Stomach (tissue), 9 donors: ENCODE measurements around the gene WDR27. TPM values are rescaled to one million over a fixed set of nuclear protein-coding genes. Genes with fewer than 3 reads are reported as not detected.

Source experiments
- DNase-seq, 2 donors: peaks; one replicate each; pipeline versions ENCODE4 v3.0.0 to v3.0.0-alpha.2; 2013 to 2019
- H3K27ac ChIP-seq, 5 donors: fragments of 200-600 bp in 4 of 5; sonication (generic) in 4 of 5; one replicate each; pipeline ENCODE4 v1.5.1; 2013 to 2019; ENCODE audit warnings: mild to moderate bottlenecking in 1 of 5, moderate library complexity in 1 of 5
- H3K27me3 ChIP-seq, 3 donors: fragments of 200-600 bp; sonication (generic); one replicate each; pipeline ENCODE4 v1.5.1; 2017 to 2019; ENCODE audit warnings: mixed run types in 1 of 3
- H3K36me3 ChIP-seq, 4 donors: fragments of 200-600 bp; sonication (generic); 1 replicate in 3 of 4; 2 replicates in 1 of 4; pipeline ENCODE4 v1.5.1; 2016 to 2019
- H3K4me1 ChIP-seq, 4 donors: fragments of 200-600 bp; sonication (generic); one replicate each; pipeline ENCODE4 v1.5.1; 2016 to 2019
- H3K4me3 ChIP-seq, 4 donors: fragments of 200-600 bp; sonication (generic) in 3 of 4; one replicate each; pipeline ENCODE4 v1.5.1; 2016 to 2019; ENCODE audit warnings: mild to moderate bottlenecking in 1 of 4
- H3K9me3 ChIP-seq, 4 donors: fragments of 200-600 bp; sonication (generic); one replicate each; pipeline ENCODE4 v1.5.1; 2016 to 2019
- CTCF ChIP-seq, 7 experiments: fragments of 450-650 bp in 4 of 7; fragments of 200-600 bp in 3 of 7; sonication (generic) in 3 of 7; IDR thresholded peaks; one replicate each; pipeline ENCODE4 v1.5.1; 2016 to 2019; ENCODE audit warnings: antibody characterized with exemption in 7 of 7, control low read depth in 2 of 7, mild to moderate bottlenecking in 1 of 7
- EP300 ChIP-seq: sonication (generic); formaldehyde crosslinking; IDR thresholded peaks from one replicate; pipeline ENCODE4 v1.6.1; 2017; ENCODE audit warnings: antibody characterized with exemption
- POLR2A ChIP-seq, 4 donors: fragments of 450-650 bp; IDR thresholded peaks; one replicate each; pipeline ENCODE4 v1.6.1; 2016; ENCODE audit warnings: antibody characterized with exemption in 4 of 4, control low read depth in 2 of 4, mild to moderate bottlenecking in 1 of 4, moderate library complexity in 1 of 4
- POLR2AphosphoS5 ChIP-seq, 3 donors: sonication (generic); formaldehyde crosslinking; IDR thresholded peaks; one replicate each; pipeline ENCODE4 v1.6.1; 2016; ENCODE audit warnings: antibody characterized with exemption in 3 of 3
- WGBS, 5 donors: extraction: QIAGEN DNeasy Blood & Tissue Kit in 3 of 5; methylation state at CpG; one replicate each; pipeline versions ENCODE4 v1.1.5 to v1.1.7; 2013 to 2018; 5-methylcytosine and 5-hydroxymethylcytosine counted together
- intact Hi-C: fragments of 100-400 bp; cut with DNase I; formaldehyde crosslinking; loops from one replicate; pipeline ENCODE4 v1.15.1; 2023; ENCODE audit warnings: low total_unique reads
- polyA plus RNA-seq, 3 donors: library from polyadenylated mRNA; stranded (reverse); fragments of 200-250 nt; gene quantifications; one replicate each; pipeline ENCODE4 v1.2.3, GENCODE V29; 2013
- total RNA-seq, 5 donors: library from RNA; depleted of rRNA; stranded (reverse); fragments of >200 nt; gene quantifications; one replicate each; pipeline versions ENCODE4 v1.1.0 to v1.2.3, GENCODE V29; 2014 to 2016
- donor health status: healthy with polysubstance abuse.
- donor health status: Bipolar disorder and iron deficiency.
- donor health status: healthy.

Gene WDR27
- total and polyA plus RNA-seq, 8 donors = 4.9 to 271 (median 39.9) TPM

DNA sequence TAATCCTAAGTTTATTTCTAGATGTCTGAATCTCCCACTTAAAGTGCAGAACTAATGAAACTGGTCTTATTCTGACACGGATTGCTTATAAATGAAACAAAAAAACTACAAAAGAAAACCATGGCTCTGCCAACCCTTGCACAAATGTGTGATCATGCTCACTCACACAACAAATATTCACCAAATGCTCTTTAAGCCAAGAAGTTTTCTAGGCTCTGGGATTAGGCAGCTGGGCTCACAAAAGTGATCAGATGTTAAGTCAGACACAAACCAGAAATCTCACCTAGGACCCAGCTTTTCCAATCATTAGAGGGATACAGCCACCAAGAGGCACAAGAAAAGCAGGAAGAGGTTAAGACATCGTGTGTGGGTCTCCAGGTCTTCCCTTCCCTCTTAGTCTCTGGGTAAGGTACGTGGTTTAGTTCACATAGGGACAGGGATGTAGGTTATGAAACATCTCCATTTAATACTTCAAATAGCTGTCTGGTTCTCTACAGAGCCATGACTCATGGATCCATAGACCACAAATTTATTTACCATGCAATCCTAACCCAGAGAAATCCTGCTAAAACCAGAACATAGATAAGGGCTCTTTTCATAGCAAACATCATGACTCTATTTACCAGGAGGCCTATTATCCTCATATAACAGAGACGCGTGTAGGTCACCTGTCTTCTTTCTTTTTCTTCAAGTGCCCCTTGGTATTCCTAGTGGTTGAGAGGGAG lies 165.2 kb downstream of the WDR27 start:
- H3K27ac ChIP-seq = no peak overlapping the region
- TF ChIP-seq CTCF (IDR thresholded peaks at IDR 0.05) = no peak

GRCh38 chr6:169534039-169534421 lies 167.8 kb downstream of the WDR27 start:
- H3K9me3 ChIP-seq = peaks cover 6 to 37% (median 24%) of the 10 kb centered on the region in 4 donors
- H3K36me3 ChIP-seq = no peaks in the 10 kb centered on the region
- intact Hi-C loops = no loop called here
- no peak for TF ChIP-seq CTCF (IDR thresholded peaks at IDR 0.05)
- TF ChIP-seq EP300 = no peak
- no peak for TF ChIP-seq POLR2A (IDR thresholded peaks at IDR 0.05)
- no peak for TF ChIP-seq POLR2AphosphoS5 (IDR thresholded peaks at IDR 0.05)
- no peaks in the 10 kb centered on the region for H3K27me3 ChIP-seq
- peaks cover 0 to 13% (median 6%) of the 10 kb centered on the region in 4 donors for H3K4me1 ChIP-seq
- no peak overlapping the region for H3K4me3 ChIP-seq
- DNase-seq = no peak
- H3K27ac ChIP-seq = no peak overlapping the region
- 95 to 98% (median 97%) methylated on average over 3 of the region's 3 CpGs for WGBS, 5 donors

More for the DNA sequence above, 165.2 kb downstream of the WDR27 start:
- intact Hi-C loops = no loop called here
- no peaks in the 10 kb centered on the region for H3K36me3 ChIP-seq
- no peak for DNase-seq
- no peak overlapping the region for H3K4me3 ChIP-seq
- no peaks in the 10 kb centered on the region for H3K4me1 ChIP-seq
- no peaks in the 10 kb centered on the region for H3K27me3 ChIP-seq
- H3K9me3 ChIP-seq = peaks cover 6 to 37% (median 24%) of the 10 kb centered on the region in 4 donors
- 75 to 95% (median 85%) methylated on average over 5 of the region's 5 CpGs for WGBS, 5 donors

GRCh38 chr6:169533301-169534038 lies 168.4 kb downstream of the WDR27 start:
- no peaks in the 10 kb centered on the region for H3K36me3 ChIP-seq
- intact Hi-C loops = no loop called here
- WGBS, 5 donors = 93 to 99% (median 97%) methylated on average over 6 of the region's 6 CpGs

GRCh38 chr6:169530752-169531123 lies 171.1 kb downstream of the WDR27 start:
- Histone ChIP-seq H3K4me3 (no peak overlapping the region), H3K27me3 (no peaks in the 10 kb centered on the region), H3K9me3 (peaks cover 0 to 23% (median 14%) of the 10 kb centered on the region in 4 donors), H3K27ac (peak overlapping the region in 2 of 5 donors; percentile 52 to 59), H3K36me3 (no peaks in the 10 kb centered on the region), H3K4me1 (peaks cover 0 to 13% (median 6%) of the 10 kb centered on the region in 4 donors)
- 68 to 91% (median 87%) methylated on average over 1 of the region's 1 CpG for WGBS, 5 donors
- TF ChIP-seq CTCF (IDR thresholded peaks at IDR 0.05) = no peak
- TF ChIP-seq EP300 = no peak
- TF ChIP-seq POLR2A (IDR thresholded peaks at IDR 0.05) = no peak
- TF ChIP-seq POLR2AphosphoS5 (IDR thresholded peaks at IDR 0.05) = no peak
- intact Hi-C loops = no loop called here
- peak in 1 of 2 donors; percentile 16 for DNase-seq

More at GRCh38 chr6:169533301-169534038, 168.4 kb downstream of the WDR27 start:
- H3K9me3 ChIP-seq = peaks cover 6 to 37% (median 24%) of the 10 kb centered on the region in 4 donors
- DNase-seq = no peak
- peaks cover 0 to 13% (median 6%) of the 10 kb centered on the region in 4 donors for H3K4me1 ChIP-seq
- H3K27ac ChIP-seq = no peak overlapping the region
- no peak for TF ChIP-seq CTCF (IDR thresholded peaks at IDR 0.05)
- TF ChIP-seq POLR2A (IDR thresholded peaks at IDR 0.05) = no peak
- no peak for TF ChIP-seq EP300
- TF ChIP-seq POLR2AphosphoS5 (IDR thresholded peaks at IDR 0.05) = no peak
- H3K4me3 ChIP-seq = no peak overlapping the region
- no peaks in the 10 kb centered on the region for H3K27me3 ChIP-seq
